HT1080 (cell line): Measurements from ENCODE around the gene IFFO2. TPM values are rescaled to one million over a fixed set of nuclear protein-coding genes. Genes with fewer than 3 reads are reported as not detected.
"Not testable (repeated sequence)": the region's sequence is repeated elsewhere in the genome, so short reads cannot be mapped to it uniquely, and the experiment has no call there.

ENCODE experiments used
- DNase-seq: peaks from one replicate; pipeline ENCODE4 v3.0.0-alpha.2; 2015; ENCODE audit warnings: low read depth
- total RNA-seq: library from RNA; depleted of rRNA; stranded (reverse); fragments of >200 nt; shearing (Covaris generic); gene quantifications from 2 replicates; pipeline ENCODE4 v1.2.3, GENCODE V29; 2014

The IFFO2 gene
- total RNA-seq, 1 experiment from 2014 or later, result 34.6 TPM

DNA sequence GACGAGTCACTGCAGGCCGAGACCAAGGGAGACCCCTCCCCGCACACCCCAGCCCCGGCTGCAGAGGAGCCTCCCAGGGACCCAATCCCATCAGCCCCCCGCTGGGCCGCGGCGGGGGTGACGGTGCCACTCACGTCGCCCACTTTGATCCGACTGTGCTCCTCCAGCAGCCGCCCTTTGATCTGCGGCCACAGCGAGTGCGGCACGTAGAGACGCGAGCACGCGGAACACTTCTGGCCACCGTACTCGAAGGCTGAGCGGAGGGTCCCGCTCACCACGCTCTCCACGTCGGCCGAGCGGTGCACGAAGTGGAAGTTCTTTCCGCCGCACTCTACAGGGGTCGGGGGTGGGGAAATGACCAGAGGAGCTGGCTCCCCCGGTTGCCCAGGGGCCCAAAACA, 79.2 kb downstream of the IFFO2 start:
- no peak for DNase-seq

DNA sequence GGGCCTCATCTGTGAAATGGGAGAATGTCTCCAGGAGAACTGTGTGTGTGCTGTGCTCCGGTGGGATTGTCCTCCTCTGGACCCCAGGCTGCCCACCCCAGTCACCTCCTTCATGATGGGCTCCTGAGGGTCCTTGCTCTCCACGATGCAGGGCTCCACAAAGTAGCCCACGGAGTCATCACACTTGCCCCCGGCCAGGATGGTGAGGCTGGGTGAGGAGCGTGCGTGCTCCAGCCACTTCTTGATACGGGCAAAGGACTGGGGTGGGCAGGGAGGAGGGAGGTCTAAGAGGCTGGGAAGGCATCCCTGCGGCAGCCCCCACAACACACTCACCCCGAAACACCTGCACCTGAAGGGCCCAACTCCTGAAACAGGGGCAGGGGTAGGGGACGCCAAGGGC, 80.3 kb downstream of the IFFO2 start:
- no peak for DNase-seq

DNA sequence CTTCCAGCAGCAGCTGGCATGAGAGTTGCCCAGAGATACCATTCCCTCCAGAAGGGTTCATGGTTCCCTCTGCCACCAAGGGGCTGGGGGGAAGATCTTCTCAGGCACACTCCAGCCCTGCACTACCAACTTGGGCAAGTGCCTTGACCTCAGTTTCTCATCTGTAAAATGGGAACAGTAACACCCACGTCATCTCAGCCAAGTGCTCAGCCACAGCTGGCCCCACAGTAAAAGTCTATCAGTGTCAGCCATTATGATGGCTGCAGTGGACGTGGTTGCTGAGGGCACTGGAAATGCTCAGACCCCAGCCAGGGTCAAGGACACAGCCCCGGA, 80.7 kb downstream of the IFFO2 start:
- DNase-seq, result no peak

DNA sequence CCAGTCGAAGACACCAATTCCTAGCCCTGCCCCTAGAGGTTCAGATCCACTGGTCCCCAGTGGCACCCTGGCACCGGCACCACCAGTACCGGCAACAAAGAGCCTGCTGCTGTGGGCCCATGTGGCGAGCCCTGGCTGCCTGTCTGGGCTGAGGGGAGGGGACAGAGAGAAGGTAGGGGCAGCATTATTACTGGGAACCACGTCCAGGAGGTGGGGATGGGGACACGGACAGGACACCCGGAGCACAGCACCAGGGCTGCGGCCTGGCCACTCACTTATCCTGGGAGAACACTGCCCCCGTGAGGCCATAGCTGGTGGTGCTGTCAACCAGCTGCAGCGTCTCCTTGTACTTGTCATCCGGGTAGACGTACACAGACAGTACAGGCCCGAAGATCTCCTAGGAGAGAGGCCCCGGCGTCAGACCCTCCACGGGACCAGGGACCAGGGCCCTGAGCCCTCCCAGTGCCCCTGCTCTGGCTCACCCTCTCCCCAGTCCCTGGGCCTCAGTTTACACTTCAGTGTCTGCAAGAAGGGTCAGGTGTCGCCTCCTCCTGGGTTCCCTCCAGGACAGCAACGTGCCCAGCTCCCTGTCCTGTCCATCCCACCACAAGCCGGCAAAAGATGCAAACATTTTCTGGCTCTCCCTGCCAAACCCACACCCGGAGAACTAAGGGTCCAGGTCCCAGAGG, 81.2 kb downstream of the IFFO2 start:
- peak; percentile 79 for DNase-seq

DNA sequence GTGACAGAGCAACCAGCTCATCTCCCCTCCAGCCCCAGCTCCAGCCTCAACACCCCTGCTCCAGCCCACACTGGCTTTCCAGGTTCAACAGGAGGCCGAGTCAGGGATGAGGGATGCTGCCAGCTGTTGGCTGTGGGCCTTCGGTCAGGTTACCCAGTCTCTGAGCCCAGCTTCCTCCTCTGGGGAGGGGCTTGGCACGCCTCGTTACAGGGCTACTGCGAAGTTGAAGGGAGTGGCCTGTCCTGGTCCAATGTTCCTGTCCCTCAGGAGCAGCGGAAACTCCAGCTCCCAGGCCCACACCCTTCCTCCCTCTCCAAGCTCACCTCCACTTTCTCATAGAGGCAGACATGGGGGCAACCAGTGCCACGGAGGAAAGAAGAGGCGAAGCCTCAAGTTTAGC, 81.9 kb downstream of the IFFO2 start:
- no peak for DNase-seq

DNA sequence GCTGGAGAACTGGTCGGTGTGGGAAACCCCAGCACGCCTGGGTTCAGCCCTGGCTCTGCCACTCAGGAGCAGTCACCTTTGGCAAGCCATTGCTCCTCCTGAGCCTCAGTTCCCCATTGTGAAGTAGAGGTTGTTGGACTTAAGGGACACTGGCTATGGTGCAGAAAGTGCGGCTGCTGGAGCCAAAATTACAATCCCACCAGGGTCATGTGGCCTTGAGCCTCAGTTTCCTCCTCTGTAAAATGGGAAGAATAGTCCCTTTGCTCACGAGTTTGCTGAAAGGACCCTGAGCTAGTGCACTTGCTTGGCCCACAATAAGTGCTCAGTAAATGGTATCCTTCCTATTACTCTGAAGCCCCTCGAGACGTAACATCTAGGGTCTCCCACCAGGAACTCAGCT, 82.4 kb downstream of the IFFO2 start:
- no peak for DNase-seq

DNA sequence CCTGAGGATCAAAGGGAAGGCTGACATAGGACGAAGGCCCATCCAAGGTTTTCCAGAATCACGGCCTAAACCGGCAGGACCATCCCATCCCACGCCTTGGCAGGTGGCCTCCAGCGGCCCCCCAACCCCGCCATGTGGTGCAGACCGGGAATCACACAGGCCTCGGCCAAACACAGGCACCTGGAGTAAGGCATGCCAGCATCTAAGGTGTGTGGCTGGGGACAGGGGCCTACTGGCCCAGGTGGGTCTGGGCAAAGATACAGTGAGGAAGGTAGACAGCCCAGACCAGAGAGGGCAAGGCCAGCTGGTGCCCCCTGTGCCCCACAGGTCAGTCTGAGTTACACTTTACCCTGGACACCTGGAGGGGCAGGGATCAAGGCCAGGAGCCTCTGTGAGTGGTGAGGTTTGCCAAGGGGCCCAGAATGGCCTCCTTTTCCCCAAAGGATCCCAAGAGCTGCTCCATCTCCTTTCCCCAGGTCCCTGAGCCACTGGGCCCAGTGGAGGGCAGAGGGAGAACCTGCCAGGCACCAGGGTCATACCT, 84.3 kb downstream of the IFFO2 start:
- DNase-seq, result no peak

DNA sequence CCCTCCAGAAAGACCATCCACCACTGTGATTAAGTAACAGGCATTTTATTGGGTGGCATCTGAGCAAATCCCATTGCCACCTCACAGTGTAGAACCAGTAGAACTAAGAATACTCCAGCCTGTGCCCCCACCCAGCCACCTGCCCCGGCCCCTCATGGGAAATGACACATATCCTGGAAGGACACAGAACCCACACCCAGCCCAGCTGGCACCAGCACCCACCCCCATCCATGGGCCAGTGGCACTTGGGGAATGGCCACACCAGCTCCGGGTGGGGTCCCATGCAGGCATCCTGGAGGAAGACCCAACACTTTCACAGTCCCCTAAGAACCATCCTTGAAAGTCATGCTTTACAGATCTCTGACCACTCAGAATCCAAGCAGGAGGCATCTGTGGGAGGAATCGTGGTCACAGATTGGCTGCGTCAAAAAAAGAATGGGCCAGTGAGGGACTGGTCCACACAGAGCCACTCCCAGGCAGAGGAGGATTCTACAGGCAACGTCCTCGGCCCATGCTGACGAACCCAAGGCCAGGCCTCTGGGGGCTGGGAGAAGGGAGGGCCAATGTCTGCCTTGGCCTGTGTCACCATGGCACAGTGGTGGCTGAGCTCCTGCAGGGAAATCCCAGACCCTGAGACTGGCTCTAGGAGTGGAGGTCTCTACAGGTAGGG, 84.9 kb downstream of the IFFO2 start:
- DNase-seq, result no peak

DNA sequence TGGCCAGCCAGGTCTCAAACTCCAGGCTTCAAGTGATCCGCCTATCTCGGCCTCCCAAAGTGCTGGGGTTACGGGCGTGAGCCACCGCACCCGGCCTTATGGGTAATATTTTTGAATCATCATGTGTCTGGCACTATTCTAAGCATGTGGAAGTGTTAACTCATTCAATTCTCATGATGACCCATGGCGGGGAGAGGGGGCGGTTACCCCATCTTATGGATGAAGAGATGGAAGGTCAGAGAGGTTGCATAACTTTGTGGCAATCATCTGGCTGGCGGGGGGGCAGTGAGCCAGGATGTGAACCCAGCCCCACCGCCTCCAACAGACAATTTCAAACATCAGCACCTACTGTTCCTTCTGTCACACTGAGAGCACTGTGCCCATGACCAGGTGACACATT, 85.5 kb downstream of the IFFO2 start:
- no peak for DNase-seq

DNA sequence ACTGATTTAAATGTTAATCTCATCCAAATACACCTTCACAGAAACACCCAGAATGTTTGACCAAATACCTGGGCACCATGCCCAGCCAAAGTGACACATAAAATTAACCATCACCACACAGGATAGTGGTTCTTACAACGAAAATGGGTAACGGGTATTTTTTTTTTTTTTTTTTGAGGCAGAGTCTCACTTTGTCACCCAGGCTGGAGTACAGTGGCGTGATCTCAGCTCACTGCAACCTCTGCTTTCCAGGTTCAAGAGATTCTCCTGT, 85.9 kb downstream of the IFFO2 start:
- DNase-seq, result not testable (repeated sequence)

DNA sequence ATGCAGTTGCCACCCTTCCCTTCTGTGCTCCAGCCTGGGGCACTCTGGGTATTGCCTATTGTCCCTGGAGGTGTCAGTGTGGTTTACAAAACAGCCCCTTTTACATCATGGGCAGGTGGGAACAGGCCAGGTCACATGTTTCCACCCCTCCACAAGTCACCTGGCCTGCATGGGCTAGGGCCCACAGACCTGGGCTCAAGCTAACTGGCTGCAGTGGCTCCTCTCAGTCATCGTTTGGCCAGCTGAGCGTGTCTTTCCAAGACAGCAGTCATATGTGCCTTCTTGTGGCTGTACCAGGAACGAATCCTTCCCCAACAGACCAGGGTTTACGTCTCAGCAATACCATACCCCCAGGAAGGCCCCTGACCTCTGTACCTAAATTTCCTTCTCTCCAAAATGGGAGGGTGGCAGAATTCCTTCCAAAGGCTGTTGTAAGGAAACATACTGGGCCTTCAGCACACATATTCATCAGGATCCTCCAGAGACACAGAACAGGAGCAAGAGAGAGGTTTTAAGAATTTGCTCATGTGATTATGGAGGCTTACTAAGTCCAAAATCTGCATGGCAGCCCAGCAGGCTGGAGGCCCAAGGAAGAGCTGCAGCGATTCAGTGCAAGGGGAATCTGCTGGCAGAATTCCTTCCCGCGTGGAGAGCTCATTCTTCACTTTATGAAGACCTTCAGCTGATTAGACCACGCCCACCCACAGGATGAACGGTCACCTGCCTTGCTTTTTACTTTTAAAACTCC, 86.5 kb downstream of the IFFO2 start:
- DNase-seq, result no peak

DNA sequence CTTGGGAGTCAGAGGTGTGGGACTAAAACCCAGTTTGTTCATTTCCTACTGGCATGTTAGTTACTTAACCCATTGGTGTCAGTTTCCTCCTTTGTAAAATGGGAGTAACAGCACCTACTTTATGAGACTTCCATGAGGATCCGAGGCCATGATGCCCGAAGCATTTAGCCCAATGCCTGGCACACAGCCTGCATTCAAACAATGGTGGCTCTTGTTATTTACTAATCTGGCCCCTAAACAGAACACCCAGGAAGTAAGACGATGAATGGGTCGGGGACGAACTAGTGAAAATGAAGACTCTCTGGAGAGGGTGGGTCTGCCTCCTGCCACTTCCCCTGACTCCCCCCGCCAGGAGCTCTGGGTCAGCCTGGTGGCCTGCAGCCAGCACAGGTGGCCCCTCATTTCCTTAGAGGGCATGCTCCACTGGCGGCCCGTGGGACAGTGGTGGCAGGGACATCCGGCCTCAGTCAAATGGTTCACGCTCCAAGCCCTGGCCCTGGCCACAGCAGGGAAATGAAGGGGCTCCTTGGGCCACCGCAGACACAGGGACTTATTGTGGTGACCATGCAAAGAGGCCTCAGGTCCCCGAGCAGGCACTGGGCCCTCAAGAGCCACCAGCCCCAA, 87.6 kb downstream of the IFFO2 start:
- no peak for DNase-seq

DNA sequence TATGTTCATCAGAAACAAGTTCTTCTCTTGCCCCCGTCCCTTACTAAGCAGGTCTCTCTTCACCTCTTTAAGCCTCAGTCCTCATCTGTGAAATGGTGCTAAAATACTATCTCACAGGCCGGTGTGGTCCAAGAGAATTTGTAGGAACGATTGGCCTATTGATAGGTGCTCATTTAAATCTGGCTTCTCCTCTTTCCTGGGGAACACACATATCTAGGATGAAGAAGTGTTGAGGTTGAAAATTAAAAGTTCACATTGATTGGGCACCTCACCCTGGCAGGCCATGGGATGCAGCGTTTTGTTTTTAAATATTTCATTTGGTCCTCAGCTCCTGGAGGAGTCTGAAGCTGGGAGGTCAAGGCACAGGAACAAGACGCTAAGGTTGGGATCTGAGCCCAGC, 88.1 kb downstream of the IFFO2 start:
- no peak for DNase-seq

DNA sequence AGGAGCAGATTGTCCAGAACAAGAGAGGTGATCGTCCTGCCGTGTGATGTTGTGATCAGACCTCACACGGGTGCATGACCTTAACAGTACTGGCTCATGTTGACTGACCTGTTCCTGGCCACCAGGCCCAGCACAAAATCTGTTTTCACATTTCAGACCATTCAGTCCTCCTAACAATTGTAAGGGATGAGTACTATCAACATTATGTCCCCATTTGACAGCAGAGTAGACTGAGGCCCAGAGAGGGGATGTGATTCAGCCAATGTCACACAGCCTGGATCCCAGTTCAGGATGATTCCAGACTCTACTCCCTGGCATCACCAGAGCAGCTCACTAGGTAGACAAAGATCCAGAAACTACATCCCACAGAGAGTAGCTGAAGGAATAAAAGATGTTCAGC, 89.6 kb downstream of the IFFO2 start:
- no peak for DNase-seq

DNA sequence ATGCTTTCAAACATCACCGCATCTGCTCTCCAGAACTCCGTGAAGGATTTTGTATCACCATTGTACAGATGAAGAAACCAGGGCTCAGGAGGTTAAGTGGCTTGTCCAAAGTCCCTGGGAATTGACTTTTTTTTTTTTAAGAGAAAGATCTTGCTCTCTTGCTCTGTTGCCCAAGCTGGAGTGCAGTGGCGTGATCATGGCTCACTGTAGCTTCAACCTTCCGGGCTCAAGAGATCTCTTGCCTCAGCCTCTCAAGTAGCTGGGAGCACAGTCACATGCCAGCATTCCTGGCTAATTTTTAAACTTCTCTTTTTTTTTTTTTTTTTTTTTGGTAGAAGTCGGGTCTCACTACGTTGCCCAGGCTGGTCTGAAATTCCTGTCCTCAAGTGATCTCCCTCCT, 90.2 kb downstream of the IFFO2 start:
- DNase-seq, result no peak

DNA sequence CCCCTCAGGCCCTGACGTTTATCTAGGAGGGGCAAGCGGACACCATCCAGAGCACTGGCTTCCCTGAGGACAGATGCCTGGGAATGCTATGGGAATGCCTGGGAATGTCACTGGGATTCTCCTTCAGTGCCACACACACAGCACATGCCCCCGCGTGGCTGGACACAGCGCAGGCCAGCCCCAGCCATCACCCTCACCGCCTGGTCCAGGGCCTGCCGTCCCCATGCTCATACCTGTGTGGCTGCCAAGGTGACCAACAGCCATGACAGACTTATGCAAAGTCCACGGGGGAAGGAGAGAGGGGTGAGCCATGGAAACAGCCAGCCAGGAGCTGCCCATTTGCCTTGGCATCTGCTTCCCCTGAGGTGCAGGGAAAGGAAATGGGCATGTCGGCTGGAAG, 91.3 kb downstream of the IFFO2 start:
- no peak for DNase-seq

DNA sequence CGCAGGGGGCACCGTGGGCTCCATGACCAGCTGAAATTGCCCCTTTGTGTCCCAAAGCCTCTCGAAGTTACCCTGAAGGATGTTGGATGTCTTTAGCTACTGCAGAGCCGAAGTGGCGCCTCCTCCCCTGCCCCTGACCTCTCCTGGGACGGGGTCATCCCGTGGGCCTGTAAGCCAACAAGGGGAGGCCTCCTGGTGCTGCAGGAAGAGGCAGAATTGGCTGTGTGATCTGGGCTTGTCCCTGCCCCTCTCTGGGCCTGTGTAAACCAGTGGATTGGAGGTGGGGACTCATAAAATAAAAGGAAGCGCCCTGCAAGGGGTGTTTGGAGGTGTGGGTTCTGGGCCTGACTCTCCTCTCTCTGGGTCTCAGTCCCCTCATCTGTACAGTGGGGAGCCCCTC, 94.9 kb downstream of the IFFO2 start:
- no peak for DNase-seq

DNA sequence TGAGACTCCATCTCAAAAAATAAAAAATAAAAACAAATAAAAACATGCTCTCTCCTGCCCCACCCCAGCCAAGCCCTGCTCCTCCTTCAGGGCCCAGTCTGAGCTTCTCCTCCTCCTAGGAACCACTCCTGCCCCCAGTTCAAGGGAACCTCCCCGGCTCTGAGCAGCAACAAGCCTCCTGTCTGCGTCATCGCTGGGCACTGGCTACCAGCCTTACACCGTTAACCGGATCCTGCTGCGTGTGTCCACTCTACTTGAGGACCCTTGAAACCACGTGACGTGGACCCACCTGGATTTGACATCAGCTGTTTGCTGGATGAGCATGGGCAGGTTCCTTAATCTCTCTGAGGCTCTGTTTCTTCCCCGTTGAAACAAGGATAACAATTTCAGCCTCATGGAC, 95.4 kb downstream of the IFFO2 start:
- DNase-seq, result no peak

DNA sequence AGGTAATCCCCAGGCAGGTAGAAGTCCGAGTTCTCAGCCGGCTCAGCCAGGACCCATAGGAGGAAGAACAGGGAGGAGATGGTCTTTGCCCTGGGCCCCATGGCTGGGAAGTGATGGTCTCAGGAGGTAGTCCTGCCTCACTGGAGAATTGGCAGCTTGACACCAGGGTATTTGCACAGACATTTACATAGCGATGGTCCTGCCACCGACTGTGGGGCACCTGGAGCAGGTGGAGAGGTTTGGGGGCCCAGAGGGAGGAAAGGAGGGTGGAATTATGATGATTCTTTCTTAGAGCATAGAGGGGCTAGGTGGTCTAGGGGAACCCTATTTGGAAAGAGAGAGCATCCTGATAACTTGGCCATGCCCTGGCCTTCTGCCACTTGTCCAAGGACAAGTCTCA, 96.9 kb downstream of the IFFO2 start, which contains the start of gene TAS1R2:
Gene TAS1R2, minus strand, starts transcription at position 101 of the 400 bp plus-strand sequence. Its CDS starts 0 bp downstream, at position 101.
- no peak for DNase-seq

DNA sequence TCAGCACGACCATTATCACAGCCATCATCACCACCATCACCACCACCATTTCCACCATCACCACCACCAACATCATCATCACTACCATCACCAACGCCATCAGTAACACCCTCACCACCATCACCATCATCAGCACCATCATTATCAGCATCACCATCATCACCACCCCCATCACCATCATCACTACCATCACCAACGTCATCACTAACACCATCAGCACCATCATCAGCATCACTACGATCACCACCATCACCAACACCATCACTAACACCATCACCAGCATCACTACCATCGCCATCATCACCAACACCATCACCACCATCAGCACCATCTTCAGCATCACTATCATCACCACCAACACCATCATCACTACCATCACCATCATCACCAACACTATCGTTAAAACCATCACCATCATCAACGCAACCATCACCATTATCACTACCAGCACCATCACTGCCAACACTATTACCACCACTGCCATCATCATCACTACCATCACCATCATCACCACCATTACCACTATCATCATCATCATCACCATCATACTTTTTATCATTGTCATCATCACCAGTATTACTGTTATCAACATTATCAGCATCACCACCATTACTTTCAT, 98.3 kb downstream of the IFFO2 start:
- DNase-seq, result no peak

DNA sequence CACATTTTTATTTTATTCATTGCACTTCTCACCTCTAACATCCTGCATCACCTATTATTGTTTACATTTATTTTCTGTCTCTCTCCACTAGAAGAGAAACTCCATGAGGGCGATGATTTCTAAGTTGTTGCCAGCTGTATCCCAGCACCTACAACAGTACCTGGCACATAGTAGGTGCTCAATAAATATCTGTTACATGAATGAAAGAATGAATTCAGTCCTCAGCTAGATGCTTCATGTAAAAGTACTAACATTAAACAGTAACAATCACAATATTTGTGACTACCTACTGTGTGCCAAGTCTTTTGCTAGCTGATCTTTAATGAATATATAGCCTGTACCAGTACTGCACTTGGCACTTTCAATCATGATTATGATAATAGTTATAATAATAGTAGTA, 100.0 kb downstream of the IFFO2 start:
- no peak for DNase-seq

DNA sequence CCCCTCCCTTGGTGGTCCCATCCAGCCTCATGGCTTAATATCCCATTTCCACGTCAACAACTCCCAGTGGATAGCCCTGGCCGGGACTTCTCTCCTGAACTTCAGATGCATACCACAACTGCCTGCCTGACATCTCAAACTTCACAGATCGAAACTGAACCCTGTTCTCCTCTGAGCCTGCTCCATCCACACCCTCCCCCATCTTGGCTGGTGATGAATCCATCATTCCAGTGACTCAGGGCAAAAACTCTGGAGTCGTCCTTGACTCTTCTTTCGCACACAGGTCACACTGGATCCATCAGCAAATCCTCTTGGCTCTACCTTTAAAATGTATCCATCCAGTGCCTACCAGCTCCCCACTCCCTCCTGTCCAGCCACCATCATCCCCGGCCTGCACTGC, 100.9 kb downstream of the IFFO2 start:
- no peak for DNase-seq
